Omental fat pad (tissue), 4 donors: ENCODE measurements around the gene CLCN5. TPM values are rescaled to one million over a fixed set of nuclear protein-coding genes. Genes with fewer than 3 reads are reported as not detected.

ENCODE experiments used
- ATAC-seq: fragments of 150-250 bp; one replicate; pipeline ENCODE4 v1.9.1; 2016; ENCODE audit warnings: mild to moderate bottlenecking, moderate library complexity; ENCODE audit not compliant: low FRiP score
- DNase-seq: peaks from one replicate; pipeline ENCODE4 v3.0.0-alpha.2; 2019; ENCODE audit warnings: low spot score
- CTCF ChIP-seq, 3 donors: fragments of 450-650 bp; IDR thresholded peaks; one replicate each; pipeline ENCODE4 v1.5.1; 2016 to 2017; ENCODE audit warnings: antibody characterized with exemption in 3 of 3, mild to moderate bottlenecking in 3 of 3, moderate library complexity in 2 of 3
- total RNA-seq, 4 donors: library from RNA; depleted of rRNA; stranded (reverse); fragments of >200 nt; gene quantifications; one replicate each; pipeline ENCODE4 v1.1.0, GENCODE V29; 2016

The CLCN5 gene
- total RNA-seq, 4 donors from 2014 or later = 6.6 to 15.0 (median 8.0) TPM

- no peak for DNase-seq
- ATAC-seq = no peak
- no peak for TF ChIP-seq CTCF (IDR thresholded peaks at IDR 0.05)
Measured at GRCh38 chrX:49958727-49959485, 36.5 kb downstream of the CLCN5 start.

GRCh38 chrX:49959602-49960001, 37.2 kb downstream of the CLCN5 start:
- ATAC-seq (no peak), DNase-seq (no peak)
- no peak for TF ChIP-seq CTCF (IDR thresholded peaks at IDR 0.05)

GRCh38 chrX:49960061-49960460, 37.7 kb downstream of the CLCN5 start:
- DNase-seq (no peak), ATAC-seq (no peak)
- no peak for TF ChIP-seq CTCF (IDR thresholded peaks at IDR 0.05)

GRCh38 chrX:49970674-49971073, 48.3 kb downstream of the CLCN5 start:
- no peak for TF ChIP-seq CTCF (IDR thresholded peaks at IDR 0.05)
- no peak for ATAC-seq
- DNase-seq = no peak

GRCh38 chrX:49972328-49972860, 50.0 kb downstream of the CLCN5 start:
- ATAC-seq (no peak), DNase-seq (no peak)
- no peak for TF ChIP-seq CTCF (IDR thresholded peaks at IDR 0.05)

GRCh38 chrX:49976682-49977197, 54.3 kb downstream of the CLCN5 start:
- TF ChIP-seq CTCF (IDR thresholded peaks at IDR 0.05) = no peak
- ATAC-seq (no peak), DNase-seq (no peak)
